GM21619 (cell line): Measurements from ENCODE around the gene PRSS22.
"Not testable (repeated sequence)": the region's sequence is repeated elsewhere in the genome, so short reads cannot be mapped to it uniquely, and the experiment has no call there.

Experiments
- ATAC-seq: cut with Tn5 transposase; IDR thresholded peaks from one replicate; pipeline ENCODE4 v1.9.1; 2021; ENCODE audit not compliant: unreplicated experiment

PRSS22 gene, protein sequence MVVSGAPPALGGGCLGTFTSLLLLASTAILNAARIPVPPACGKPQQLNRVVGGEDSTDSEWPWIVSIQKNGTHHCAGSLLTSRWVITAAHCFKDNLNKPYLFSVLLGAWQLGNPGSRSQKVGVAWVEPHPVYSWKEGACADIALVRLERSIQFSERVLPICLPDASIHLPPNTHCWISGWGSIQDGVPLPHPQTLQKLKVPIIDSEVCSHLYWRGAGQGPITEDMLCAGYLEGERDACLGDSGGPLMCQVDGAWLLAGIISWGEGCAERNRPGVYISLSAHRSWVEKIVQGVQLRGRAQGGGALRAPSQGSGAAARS

GRCh38 chr16:2857451-2858244 is at the start of gene PRSS22:
Gene PRSS22, minus strand, starts transcription at chr16:2858170. Its CDS starts 66 bp downstream, at chr16:2858104.
- no peak for ATAC-seq

DNA sequence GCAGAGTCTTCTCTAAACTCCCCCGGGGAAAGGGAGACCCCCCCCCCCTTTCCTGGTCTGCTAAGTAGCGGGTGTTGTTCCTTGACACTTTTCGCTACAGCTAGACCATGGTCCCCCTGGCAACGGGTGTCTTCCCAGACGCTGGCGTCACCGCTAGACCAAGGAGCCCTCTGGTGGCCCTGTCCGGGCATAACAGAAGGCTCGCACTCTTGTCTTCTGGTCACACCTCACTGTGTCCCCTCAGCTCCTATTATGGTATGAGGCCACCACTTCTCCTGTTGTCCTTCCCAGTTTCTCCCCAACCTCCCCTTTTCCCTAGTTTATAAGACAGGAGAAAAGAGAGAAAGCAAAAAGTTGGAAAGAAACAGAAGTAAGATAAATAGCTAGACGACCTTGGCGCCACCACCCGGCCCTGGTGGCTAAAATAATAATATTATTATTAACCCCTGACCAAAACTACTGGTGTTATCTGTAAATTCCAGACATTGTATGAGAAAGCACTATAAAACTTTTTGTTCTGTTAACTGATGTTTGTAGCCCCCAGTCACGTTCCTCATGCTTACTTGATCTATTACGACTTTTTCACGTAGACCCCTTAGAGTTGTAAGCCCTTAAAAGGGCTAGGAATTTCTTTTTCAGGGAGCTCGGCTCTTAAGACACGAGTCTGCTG is 49.2 kb upstream of the PRSS22 start:
- not testable (repeated sequence) for ATAC-seq

DNA sequence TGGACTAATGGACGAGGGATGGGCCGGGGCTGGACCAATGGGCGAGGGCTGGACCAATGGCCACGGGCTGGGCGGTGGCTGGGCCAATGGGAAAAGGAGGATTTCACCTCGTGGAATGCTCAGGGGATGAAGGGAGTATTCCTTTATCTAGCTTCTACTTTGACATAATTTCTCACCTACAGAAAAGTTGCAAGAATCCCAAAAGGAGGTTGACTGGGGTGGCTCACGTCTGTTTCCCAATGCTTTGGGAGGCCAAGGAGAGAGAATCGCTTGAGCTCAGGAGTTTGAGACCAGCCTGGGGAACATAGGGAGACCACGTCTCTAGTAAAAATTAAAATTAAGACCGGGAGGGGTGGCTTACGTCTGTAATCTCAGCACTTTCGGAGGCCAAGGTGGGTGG is 48.0 kb upstream of the PRSS22 start:
- ATAC-seq: no peak

DNA sequence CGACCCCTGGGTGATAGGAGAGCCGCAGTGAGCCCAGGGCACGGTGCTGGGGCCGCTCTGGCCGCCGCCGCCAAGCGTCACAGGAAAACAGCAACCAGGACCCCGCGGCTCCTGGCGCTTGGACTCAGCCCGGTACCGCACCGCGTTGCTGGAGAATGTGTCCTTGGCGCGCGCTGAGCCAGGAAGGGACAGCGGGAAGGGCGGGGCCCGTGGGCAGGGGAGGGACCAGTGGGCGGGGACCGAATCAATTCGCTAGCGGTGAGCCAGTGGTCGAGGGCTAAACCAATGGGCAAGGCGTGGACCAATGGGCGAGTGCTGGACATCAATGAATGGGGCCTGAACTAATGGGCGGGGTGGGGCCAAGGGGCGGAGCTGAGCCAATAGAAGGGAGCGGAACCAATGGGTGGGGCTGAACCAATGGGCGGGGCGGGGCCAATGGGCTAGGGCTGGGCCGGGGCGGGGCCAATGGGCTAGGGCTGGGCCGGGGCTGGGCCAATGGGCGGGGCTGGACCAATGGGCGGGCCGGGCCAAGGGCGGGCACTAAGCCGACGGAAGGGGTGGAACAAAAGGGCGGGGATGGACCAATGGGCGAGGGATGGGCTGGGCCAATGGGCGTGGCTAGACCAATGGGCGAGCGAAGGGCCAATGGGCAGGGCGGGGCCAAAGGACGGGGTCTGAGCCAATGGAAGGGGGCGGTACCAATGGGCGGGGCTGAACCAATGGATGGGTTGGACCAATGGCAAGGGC is 47.4 kb upstream of the PRSS22 start:
- peak; percentile 71 for ATAC-seq

DNA sequence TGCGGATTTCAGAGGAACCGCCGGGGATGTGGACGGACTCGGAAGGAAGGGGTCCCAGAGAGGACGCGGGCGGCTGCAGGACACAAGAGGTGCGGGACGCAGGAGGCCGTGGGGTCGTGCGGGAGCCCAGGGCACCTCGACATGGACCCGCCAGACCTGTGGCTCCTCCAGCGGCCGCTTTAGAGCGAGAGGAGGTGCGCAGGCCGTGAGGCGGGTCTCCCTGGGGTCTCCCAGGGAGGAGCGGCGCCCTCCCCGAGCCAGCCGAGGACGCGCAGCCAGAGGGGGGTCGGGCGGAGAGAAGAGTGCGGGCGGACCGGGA is 46.9 kb upstream of the PRSS22 start:
- ATAC-seq: peak; percentile 11

- ATAC-seq: peak; percentile 36
These were observed 46.3 kb upstream of the PRSS22 start for GRCh38 chr16:2904100-2904921.

GRCh38 chr16:2902337-2903130 is 44.6 kb upstream of the PRSS22 start:
- ATAC-seq: no peak

DNA sequence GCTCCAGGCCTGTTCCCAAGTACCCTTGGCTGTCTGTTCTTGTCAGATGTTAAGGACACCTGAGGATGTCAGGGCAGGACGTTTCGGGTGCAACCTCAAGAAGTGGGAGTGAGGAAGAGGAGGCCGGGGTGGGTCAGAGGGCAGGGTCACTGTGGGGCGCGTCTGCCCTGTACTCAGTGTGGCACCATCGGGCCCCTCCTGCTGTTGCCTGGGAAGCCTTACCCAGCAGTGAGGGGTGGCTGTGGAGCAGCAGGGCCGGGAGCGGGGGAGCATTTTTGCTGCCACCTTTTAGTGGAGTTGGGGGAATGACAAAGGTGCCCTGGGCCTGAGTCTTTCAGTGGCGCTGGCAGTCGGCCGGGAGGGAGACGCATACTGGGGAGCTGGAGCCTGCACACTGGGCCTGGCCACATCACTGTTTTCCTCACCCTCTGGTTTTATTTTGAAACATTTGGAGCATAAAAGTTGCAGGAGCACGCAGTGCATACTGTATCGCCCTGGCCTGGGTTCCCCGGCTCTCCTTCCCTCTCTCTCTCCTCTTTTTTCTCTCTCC is 42.6 kb upstream of the PRSS22 start:
- no peak for ATAC-seq

GRCh38 chr16:2899564-2900072 is 41.6 kb upstream of the PRSS22 start:
- no peak for ATAC-seq

GRCh38 chr16:2898831-2899563 is 41.0 kb upstream of the PRSS22 start:
- ATAC-seq: no peak

DNA sequence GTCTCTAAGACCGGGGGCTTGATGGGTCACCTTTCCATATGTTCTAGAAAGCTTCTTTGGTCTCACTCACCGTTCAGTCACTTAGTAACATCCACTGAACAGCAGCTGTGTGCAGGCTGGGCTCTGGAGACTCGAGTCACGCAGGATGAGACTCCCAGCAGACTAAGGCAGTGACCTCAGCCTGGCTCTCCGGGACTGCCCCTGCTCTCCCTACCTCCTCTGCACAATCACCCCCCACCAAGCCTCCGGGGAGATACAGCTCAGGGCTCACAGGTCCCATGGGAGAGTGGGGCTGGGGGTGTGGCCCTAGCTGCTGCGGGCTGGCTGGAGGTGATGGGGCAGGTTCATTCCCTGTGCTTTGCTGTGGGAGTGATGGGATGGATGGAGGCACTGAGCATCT is 39.1 kb upstream of the PRSS22 start:
- peak; percentile 67 for ATAC-seq

GRCh38 chr16:2896480-2897010 is 38.6 kb upstream of the PRSS22 start:
- no peak for ATAC-seq

- ATAC-seq: no peak
These were observed 37.8 kb upstream of the PRSS22 start for GRCh38 chr16:2895813-2896212.

DNA sequence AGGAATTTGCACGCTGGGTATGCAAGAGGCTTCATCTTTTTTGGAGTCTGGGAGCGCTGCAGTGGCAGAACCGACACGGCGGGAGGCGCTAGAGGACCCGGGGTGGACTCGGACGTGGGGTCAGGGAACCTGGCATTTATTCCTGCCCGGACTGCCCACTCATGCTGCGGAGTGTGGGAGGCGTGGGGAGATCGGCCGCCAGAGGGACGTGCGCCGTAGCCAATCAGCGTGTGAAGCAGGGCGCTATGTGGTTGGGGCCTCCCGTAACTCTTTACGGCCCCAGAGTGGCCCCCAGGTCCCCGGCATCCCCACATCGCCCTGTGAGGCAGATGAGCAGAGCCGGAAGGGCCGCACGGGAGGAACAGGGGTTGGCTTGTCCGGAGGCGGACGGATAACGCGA is 36.3 kb upstream of the PRSS22 start:
- ATAC-seq: no peak

DNA sequence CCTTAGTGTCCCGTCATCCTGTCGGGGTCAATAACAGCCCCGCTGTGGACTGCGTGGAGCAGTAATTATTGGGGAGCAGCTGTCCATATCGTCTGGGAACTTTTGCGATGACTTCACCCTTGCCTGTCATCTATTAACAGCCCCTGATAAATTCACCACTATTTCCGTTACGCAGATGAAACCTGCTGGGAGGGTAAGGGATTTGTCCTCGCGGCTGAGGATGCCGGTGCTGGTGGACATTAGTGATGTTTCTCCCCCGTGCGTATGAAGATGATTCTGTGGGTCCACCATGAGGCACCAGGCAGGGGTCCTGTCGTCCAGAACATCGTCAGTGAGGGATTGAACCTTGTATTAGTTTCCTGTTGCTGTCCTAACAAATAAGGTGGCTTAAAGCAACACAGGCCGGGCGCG is 26.1 kb upstream of the PRSS22 start:
- ATAC-seq: no peak

GRCh38 chr16:2883458-2883908 is 25.5 kb upstream of the PRSS22 start:
- peak; percentile 2 for ATAC-seq

DNA sequence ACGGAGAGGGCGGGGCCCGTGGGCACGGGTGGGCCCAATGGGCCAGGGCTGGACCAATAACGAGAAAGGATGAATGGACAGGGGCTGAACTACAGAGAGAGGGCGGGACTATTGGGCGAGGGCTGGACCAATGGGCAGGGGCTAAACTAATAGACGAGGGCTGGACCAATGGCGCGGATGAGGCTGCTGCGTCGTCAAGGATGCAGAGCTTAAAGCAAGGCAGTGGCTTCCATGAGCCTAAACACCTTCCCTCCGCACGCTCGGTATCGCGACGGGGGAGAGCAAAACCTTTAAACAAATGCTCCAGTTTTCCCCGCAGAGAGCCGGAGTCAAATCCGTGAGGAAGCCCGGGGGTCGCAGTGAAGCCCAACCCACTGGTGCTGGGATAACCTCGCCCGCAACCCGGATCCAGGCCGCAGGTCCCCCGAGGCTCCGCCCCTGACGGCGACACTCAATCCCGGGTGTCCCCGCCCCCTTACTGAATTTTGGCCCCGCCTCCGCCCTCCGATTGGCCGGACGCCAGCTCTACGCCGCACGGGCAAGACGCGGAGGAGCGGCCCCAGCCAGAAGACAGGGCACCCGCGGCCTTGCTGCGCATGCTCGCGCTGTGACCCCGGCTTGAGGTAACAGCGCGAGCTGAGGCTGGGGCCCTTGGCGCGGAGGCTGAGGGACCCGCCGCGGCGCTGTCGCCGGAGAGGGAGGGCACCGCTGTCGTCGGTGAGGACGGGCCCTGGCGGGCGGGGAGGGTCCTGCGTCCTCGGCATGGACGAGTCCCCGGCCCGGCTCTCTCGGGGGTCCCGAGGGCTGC is 24.9 kb upstream of the PRSS22 start, which contains the start of gene FLYWCH2:
FLYWCH2 (plus strand) TSS at position 566 of the 808 bp plus-strand sequence. CDS start 13,235 bp downstream, outside the sequence.
- ATAC-seq: peak; percentile 84
